ENCODE measurements around the gene EPHA1. TPM values are rescaled to one million over a fixed set of nuclear protein-coding genes. Genes with fewer than 3 reads are reported as not detected.

EPHA1 gene
- polyA plus RNA-seq (2013): 3.9 TPM

DNA sequence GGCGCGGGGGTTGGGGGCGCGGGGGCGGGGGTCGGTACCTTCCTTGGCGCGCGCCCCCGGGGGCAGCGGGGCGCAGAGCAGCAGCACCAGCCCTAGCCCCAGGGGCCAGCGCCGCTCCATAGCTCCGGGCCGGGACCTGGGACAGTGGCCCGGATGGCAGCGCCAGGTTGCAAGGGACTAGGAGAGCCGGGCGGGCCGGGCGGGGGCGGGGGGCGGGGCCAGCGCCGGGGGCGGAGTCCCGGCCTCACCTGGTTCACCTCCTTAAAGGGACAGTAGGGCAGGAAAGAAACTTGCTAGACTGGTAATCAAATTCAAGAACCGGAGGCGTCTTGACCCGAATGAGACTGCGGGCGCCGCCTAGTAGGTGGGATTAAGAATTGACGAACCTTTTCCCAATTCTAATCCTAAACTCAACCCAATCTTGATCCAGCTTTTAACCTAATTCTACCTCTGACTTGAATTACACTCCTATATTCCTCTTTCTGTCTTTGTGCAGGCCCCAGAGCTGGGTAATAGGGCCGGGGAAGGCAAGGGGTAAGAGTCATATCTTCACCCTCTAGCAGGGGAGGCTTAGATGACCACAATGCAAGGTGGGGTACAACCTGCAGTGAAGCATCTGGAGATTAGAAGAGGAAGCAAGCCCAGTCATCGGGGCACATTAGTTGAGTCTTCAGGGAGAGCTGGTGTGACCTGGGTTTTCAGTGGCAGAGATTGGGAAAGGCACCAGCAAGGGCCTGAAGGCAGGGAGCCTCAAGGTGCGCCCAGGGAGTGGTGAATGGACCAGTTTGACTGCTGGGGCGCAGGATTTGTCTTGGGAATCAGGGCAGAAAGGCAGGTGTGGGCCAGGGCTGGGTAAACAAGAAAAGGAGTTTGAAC lies at the start of gene EPHA1:
Gene EPHA1 (minus strand): TSS at position 171 of the 876 bp plus-strand sequence. CDS start 51 bp downstream, at position 120.
- H3K4me1 ChIP-seq (ENCODE audit: control extremely low read depth in 1 of 4, control insufficient read depth in 4 of 4, insufficient read depth in 4 of 4, low read length in 3 of 4): peaks cover 27 to 77% (median 56%) of the 10 kb centered on the region in 4 experiments
- H3K27me3 ChIP-seq (replicated peaks in 2 of 5; ENCODE audit: control insufficient read depth in 4 of 5, insufficient read depth in 5 of 5, low read length in 4 of 5): no peaks in the 10 kb centered on the region
- H3K36me3 ChIP-seq (ENCODE audit: control insufficient read depth in 4 of 4, insufficient read depth in 4 of 4, low read length in 3 of 4): no peaks in the 10 kb centered on the region
- DNase-seq: peak in 2 of 3 donors; percentile 80 to 88
- peak within 1 kb of the TSS in 6 of 7 experiments; percentile 48 to 75 (median 67) for H3K4me3 ChIP-seq (ENCODE audit: control insufficient read depth in 1 of 7, extremely low read depth in 1 of 7, insufficient read depth in 4 of 7, low read depth in 2 of 7, low read length in 6 of 7)
- POLR2A ChIA-PET: interaction anchor here (0.5 kb wide), 1 partner anchor 40 kb away, joined by 4 read pairs; no protein-coding TSS in a partner anchor
- CTCF ChIA-PET: interaction anchor here (0.8 to 6.4 kb wide), 11 partner anchors 7 to 168 kb away, joined by 3 to 40 read pairs (median 5); no protein-coding TSS in a partner anchor
- H3K27ac ChIP-seq (ENCODE audit: insufficient read depth in 1 of 2, low read depth in 1 of 2, low read length in 2 of 2, poor library complexity in 1 of 2, severe bottlenecking in 2 of 2): no peak within 1 kb of the TSS
- 9% methylated on average over 23 of the region's 39 CpGs for WGBS (ENCODE audit: insufficient coverage)
- no peaks in the 10 kb centered on the region for H3K9me3 ChIP-seq (ENCODE audit: control extremely low read depth in 1 of 5, control insufficient read depth in 4 of 5, insufficient read depth in 2 of 5, low read depth in 1 of 5, low read length in 4 of 5)

DNA sequence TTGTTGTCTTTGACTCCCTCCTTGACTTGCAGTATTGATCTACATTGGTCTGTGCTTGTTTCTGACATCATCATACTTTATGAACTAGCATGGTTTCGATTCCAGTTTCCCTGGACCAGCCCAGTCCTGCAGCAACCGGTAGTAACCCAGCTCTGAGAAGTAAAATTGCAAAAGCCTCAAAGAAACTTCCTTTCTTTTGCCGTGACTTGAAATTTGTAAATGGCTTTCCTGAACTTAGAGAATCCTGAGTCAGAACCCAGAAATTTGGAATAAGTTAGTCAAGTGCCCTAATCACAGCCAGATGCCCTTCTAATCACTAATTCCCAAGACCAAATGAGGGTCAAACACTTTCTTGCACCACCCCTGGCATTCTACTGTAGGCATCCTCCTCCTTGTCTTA lies 49.6 kb upstream of the EPHA1 start:
- CTCF ChIA-PET: interaction anchor here (0.7 kb wide), 1 partner anchor 162 kb away, joined by 3 read pairs; no protein-coding TSS in a partner anchor
- H3K27ac ChIP-seq (ENCODE audit: insufficient read depth in 1 of 2, low read depth in 1 of 2, low read length in 2 of 2, poor library complexity in 1 of 2, severe bottlenecking in 2 of 2): no peak overlapping the region

DNA sequence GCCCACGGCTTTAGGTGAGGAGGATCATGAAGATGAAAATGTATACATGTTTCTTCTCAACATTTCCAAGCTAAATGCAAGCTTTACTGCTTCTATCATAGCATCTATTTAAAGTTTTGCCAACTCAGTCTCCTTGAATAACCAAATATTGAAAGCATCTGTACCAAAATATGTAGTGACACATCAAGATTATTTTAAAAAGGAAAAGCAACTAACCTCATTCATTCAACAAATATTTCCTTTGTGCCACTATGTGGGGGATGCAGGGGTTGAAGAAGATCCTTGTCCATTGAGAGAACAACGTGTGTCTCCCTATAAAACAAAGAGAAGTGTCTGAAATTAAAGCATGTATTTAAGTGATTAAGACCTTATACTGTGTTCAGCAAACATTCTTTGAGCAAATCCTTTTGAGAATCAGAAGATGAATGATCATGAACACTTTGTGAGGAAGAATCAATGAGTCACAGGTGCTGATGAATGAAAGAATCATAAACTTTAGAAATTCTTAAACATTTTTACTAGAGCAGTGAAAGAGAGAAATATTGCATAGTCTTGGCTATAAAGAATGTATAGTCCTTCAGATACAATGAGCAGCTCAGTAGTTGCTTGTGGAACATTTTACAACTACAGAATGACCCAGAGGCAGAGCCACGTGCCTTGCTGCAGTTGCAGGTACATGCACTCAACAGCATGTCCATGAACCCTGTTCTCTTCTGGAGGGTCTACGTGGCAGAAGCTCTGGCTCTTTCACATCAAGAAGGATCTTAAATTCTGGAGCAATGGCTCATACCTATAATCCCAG lies 48.5 kb upstream of the EPHA1 start:
- H3K36me3 ChIP-seq (ENCODE audit: control insufficient read depth in 4 of 4, insufficient read depth in 4 of 4, low read length in 3 of 4): peaks cover 0 to 2% (median 0%) of the 10 kb centered on the region in 4 experiments
- H3K27me3 ChIP-seq (replicated peaks in 2 of 5; ENCODE audit: control insufficient read depth in 4 of 5, insufficient read depth in 5 of 5, low read length in 4 of 5): no peaks in the 10 kb centered on the region
- DNase-seq: no peak
- no peak overlapping the region for H3K4me3 ChIP-seq (ENCODE audit: control insufficient read depth in 1 of 7, extremely low read depth in 1 of 7, insufficient read depth in 4 of 7, low read depth in 2 of 7, low read length in 6 of 7)
- H3K27ac ChIP-seq (ENCODE audit: insufficient read depth in 1 of 2, low read depth in 1 of 2, low read length in 2 of 2, poor library complexity in 1 of 2, severe bottlenecking in 2 of 2): no peak overlapping the region
- WGBS (ENCODE audit: insufficient coverage): 93% methylated on average over 3 of the region's 4 CpGs
- POLR2A ChIA-PET: no interaction called here
- no peaks in the 10 kb centered on the region for H3K4me1 ChIP-seq (ENCODE audit: control extremely low read depth in 1 of 4, control insufficient read depth in 4 of 4, insufficient read depth in 4 of 4, low read length in 3 of 4)
- peaks cover 0 to 5% (median 5%) of the 10 kb centered on the region in 5 experiments for H3K9me3 ChIP-seq (ENCODE audit: control extremely low read depth in 1 of 5, control insufficient read depth in 4 of 5, insufficient read depth in 2 of 5, low read depth in 1 of 5, low read length in 4 of 5)
- CTCF ChIA-PET: no interaction called here

More for the DNA sequence above, 49.6 kb upstream of the EPHA1 start:
- Histone ChIP-seq H3K27me3 (replicated peaks in 2 of 5; ENCODE audit: control insufficient read depth in 4 of 5, insufficient read depth in 5 of 5, low read length in 4 of 5) (no peaks in the 10 kb centered on the region), H3K4me3 (ENCODE audit: control insufficient read depth in 1 of 7, extremely low read depth in 1 of 7, insufficient read depth in 4 of 7, low read depth in 2 of 7, low read length in 6 of 7) (no peak overlapping the region), H3K36me3 (ENCODE audit: control insufficient read depth in 4 of 4, insufficient read depth in 4 of 4, low read length in 3 of 4) (peaks cover 0 to 2% (median 0%) of the 10 kb centered on the region in 4 experiments), H3K4me1 (ENCODE audit: control extremely low read depth in 1 of 4, control insufficient read depth in 4 of 4, insufficient read depth in 4 of 4, low read length in 3 of 4) (no peaks in the 10 kb centered on the region), H3K9me3 (ENCODE audit: control extremely low read depth in 1 of 5, control insufficient read depth in 4 of 5, insufficient read depth in 2 of 5, low read depth in 1 of 5, low read length in 4 of 5) (peaks cover 0 to 9% (median 6%) of the 10 kb centered on the region in 5 experiments)
- no peak for DNase-seq
- POLR2A ChIA-PET: no interaction called here
- 97% methylated on average over 3 of the region's 3 CpGs for WGBS (ENCODE audit: insufficient coverage)

DNA sequence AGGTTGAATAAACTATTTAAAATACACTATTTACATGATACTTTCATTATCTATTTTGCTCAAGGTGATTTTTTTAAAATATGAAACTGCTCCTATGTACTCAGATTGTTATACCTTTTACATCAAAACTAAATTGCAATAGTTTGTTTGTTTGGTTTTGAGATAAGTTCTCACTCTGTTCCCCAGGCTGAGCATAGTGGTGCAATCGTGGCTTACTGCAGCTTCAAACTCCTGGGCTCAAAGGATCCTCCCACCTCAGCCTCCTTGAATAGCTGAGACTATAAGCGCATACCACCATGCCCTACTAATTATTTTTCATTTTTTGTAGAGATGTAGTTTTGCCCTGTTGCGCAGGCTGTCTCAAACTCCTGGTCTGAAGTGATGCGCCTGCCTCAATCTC lies 47.3 kb upstream of the EPHA1 start:
- peaks cover 0 to 2% (median 0%) of the 10 kb centered on the region in 4 experiments for H3K36me3 ChIP-seq (ENCODE audit: control insufficient read depth in 4 of 4, insufficient read depth in 4 of 4, low read length in 3 of 4)
- no peak overlapping the region for H3K4me3 ChIP-seq (ENCODE audit: control insufficient read depth in 1 of 7, extremely low read depth in 1 of 7, insufficient read depth in 4 of 7, low read depth in 2 of 7, low read length in 6 of 7)
- no peaks in the 10 kb centered on the region for H3K27me3 ChIP-seq (replicated peaks in 2 of 5; ENCODE audit: control insufficient read depth in 4 of 5, insufficient read depth in 5 of 5, low read length in 4 of 5)
- H3K9me3 ChIP-seq (ENCODE audit: control extremely low read depth in 1 of 5, control insufficient read depth in 4 of 5, insufficient read depth in 2 of 5, low read depth in 1 of 5, low read length in 4 of 5): no peaks in the 10 kb centered on the region
- CTCF ChIA-PET: interaction anchor here (0.9 kb wide), 1 partner anchor 16 kb away, joined by 4 read pairs; no protein-coding TSS in a partner anchor
- no peak for DNase-seq
- no CpG with 5 or more reads among the region's 4 CpGs for WGBS (ENCODE audit: insufficient coverage)
- no peaks in the 10 kb centered on the region for H3K4me1 ChIP-seq (ENCODE audit: control extremely low read depth in 1 of 4, control insufficient read depth in 4 of 4, insufficient read depth in 4 of 4, low read length in 3 of 4)
- POLR2A ChIA-PET: no interaction called here
- H3K27ac ChIP-seq (ENCODE audit: insufficient read depth in 1 of 2, low read depth in 1 of 2, low read length in 2 of 2, poor library complexity in 1 of 2, severe bottlenecking in 2 of 2): no peak overlapping the region

DNA sequence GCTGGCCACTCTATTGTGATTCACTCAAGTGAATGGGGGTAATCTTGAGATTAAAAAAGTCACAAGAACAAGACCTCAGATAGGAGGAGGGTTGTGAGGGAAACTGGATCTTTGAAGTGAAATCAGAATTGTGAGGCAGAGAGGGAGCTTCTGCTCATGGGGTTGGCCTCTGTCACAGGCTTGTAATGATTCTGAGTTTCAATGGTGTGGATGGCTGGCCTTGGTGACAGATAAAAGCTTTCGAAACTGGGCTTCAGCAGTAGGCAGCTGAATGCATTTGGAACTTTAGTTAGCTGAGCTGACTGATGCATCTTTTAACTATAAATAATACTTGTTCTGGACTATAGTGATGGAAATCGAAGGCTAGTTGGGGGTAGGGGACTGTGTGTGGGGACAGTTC lies 46.8 kb upstream of the EPHA1 start:
- no peak for DNase-seq
- WGBS (ENCODE audit: insufficient coverage): no CpG with 5 or more reads among the region's 2 CpGs
- Histone ChIP-seq H3K27ac (ENCODE audit: insufficient read depth in 1 of 2, low read depth in 1 of 2, low read length in 2 of 2, poor library complexity in 1 of 2, severe bottlenecking in 2 of 2) (no peak overlapping the region), H3K4me1 (ENCODE audit: control extremely low read depth in 1 of 4, control insufficient read depth in 4 of 4, insufficient read depth in 4 of 4, low read length in 3 of 4) (no peaks in the 10 kb centered on the region), H3K4me3 (ENCODE audit: control insufficient read depth in 1 of 7, extremely low read depth in 1 of 7, insufficient read depth in 4 of 7, low read depth in 2 of 7, low read length in 6 of 7) (no peak overlapping the region), H3K27me3 (replicated peaks in 2 of 5; ENCODE audit: control insufficient read depth in 4 of 5, insufficient read depth in 5 of 5, low read length in 4 of 5) (no peaks in the 10 kb centered on the region), H3K9me3 (ENCODE audit: control extremely low read depth in 1 of 5, control insufficient read depth in 4 of 5, insufficient read depth in 2 of 5, low read depth in 1 of 5, low read length in 4 of 5) (no peaks in the 10 kb centered on the region), H3K36me3 (ENCODE audit: control insufficient read depth in 4 of 4, insufficient read depth in 4 of 4, low read length in 3 of 4) (peaks cover 0 to 2% (median 0%) of the 10 kb centered on the region in 4 experiments)
- CTCF ChIA-PET: interaction anchor here (0.9 kb wide), 1 partner anchor 15 kb away, joined by 4 read pairs; no protein-coding TSS in a partner anchor
- POLR2A ChIA-PET: no interaction called here

DNA sequence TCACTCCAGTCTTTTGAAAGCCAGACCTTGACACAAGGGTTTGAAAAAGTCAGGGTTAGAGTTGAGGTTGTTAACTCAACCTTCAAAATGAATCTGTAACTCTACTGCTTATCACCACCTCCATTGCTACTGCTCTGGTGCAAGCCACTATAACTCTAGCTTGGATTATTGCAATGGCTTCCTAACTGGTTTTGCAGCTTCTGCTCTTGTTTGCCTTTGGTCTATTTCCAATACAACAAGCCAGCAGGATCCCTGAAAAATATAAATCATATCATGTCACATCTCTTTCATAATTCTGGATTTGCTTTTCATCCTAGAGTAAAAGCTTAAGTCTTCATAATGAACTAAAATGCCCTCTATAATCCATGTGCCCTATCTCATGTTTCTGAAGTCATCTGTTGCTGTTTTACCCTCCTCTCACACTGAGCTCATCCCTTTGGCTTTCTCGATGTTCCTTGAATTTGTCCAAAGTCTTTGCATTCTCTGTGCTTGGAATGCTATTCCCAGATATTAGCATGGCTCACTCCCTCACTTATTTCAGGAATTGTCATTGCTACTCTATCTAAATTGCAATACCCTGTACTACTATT lies 45.5 kb upstream of the EPHA1 start:
- no peak for DNase-seq
- H3K9me3 ChIP-seq (ENCODE audit: control extremely low read depth in 1 of 5, control insufficient read depth in 4 of 5, insufficient read depth in 2 of 5, low read depth in 1 of 5, low read length in 4 of 5): no peaks in the 10 kb centered on the region
- ChIA-PET POLR2A (interaction anchor here (0.6 kb wide), 1 partner anchor 84 kb away, joined by 6 read pairs; no protein-coding TSS in a partner anchor), CTCF (interaction anchor here (0.8 to 1.0 kb wide), 2 partner anchors 10 to 14 kb away, joined by 3 read pairs; no protein-coding TSS in a partner anchor)
- H3K36me3 ChIP-seq (ENCODE audit: control insufficient read depth in 4 of 4, insufficient read depth in 4 of 4, low read length in 3 of 4): peaks cover 0 to 2% (median 0%) of the 10 kb centered on the region in 4 experiments
- no peak overlapping the region for H3K27ac ChIP-seq (ENCODE audit: insufficient read depth in 1 of 2, low read depth in 1 of 2, low read length in 2 of 2, poor library complexity in 1 of 2, severe bottlenecking in 2 of 2)
- WGBS (ENCODE audit: insufficient coverage): 100% methylated on average over 1 of the region's 1 CpG
- no peaks in the 10 kb centered on the region for H3K27me3 ChIP-seq (replicated peaks in 2 of 5; ENCODE audit: control insufficient read depth in 4 of 5, insufficient read depth in 5 of 5, low read length in 4 of 5)
- H3K4me3 ChIP-seq (ENCODE audit: control insufficient read depth in 1 of 7, extremely low read depth in 1 of 7, insufficient read depth in 4 of 7, low read depth in 2 of 7, low read length in 6 of 7): no peak overlapping the region
- H3K4me1 ChIP-seq (ENCODE audit: control extremely low read depth in 1 of 4, control insufficient read depth in 4 of 4, insufficient read depth in 4 of 4, low read length in 3 of 4): no peaks in the 10 kb centered on the region

Data from common myeloid progenitor, CD34-positive (primary cell).